ENCODE data around the gene VPS4B.

The VPS4B gene

GRCh38 chr18:63402246-63403162 is 19.8 kb downstream of the VPS4B start:
- H3K27ac ChIP-seq (replicated peaks): no peak overlapping the region
- H3K27me3 ChIP-seq (ENCODE audit: insufficient read depth, poor library complexity, severe bottlenecking): no peaks in the 10 kb centered on the region
- no peak overlapping the region for H3K4me3 ChIP-seq (replicated peaks; ENCODE audit: insufficient read depth, low read length)
- TF ChIP-seq CTCF (IDR thresholded peaks at IDR 0.05; ENCODE audit: insufficient read depth, low read length) (no peak), GABPA (IDR thresholded peaks at IDR 0.05; ENCODE audit: low read depth) (no peak), SPI1 (IDR thresholded peaks at IDR 0.05; ENCODE audit: borderline replicate concordance, low read depth) (no peak), POLR2AphosphoS5 (IDR thresholded peaks at IDR 0.05; ENCODE audit: low read depth) (no peak)
- TF ChIP-seq, protein P1, sequence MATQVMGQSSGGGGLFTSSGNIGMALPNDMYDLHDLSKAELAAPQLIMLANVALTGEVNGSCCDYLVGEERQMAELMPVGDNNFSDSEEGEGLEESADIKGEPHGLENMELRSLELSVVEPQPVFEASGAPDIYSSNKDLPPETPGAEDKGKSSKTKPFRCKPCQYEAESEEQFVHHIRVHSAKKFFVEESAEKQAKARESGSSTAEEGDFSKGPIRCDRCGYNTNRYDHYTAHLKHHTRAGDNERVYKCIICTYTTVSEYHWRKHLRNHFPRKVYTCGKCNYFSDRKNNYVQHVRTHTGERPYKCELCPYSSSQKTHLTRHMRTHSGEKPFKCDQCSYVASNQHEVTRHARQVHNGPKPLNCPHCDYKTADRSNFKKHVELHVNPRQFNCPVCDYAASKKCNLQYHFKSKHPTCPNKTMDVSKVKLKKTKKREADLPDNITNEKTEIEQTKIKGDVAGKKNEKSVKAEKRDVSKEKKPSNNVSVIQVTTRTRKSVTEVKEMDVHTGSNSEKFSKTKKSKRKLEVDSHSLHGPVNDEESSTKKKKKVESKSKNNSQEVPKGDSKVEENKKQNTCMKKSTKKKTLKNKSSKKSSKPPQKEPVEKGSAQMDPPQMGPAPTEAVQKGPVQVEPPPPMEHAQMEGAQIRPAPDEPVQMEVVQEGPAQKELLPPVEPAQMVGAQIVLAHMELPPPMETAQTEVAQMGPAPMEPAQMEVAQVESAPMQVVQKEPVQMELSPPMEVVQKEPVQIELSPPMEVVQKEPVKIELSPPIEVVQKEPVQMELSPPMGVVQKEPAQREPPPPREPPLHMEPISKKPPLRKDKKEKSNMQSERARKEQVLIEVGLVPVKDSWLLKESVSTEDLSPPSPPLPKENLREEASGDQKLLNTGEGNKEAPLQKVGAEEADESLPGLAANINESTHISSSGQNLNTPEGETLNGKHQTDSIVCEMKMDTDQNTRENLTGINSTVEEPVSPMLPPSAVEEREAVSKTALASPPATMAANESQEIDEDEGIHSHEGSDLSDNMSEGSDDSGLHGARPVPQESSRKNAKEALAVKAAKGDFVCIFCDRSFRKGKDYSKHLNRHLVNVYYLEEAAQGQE (IDR thresholded peaks at IDR 0.05; ENCODE audit: insufficient replicate concordance, low read depth): no peak
- DNase-seq (ENCODE audit: low read depth in 1 of 2, low spot score in 1 of 2): no peak

DNA sequence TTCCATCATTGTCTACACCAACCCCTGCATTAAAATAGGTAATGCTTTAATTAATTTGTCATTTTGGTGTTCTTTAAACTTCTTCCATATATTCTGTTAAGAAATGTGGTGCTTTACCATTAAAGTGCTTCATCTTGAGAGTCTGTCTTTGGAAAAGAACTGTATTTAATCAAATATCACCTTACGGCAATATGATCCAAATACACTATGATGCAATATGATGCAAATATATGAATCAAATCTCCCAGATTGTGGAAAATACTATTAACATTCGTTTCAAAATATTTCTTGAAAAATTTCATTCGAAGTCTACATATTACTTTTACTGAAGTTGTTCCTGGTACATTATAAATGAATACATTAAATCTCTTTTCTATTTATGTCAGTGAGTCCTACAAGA is 23.0 kb downstream of the VPS4B start:
- H3K4me3 ChIP-seq (replicated peaks; ENCODE audit: insufficient read depth, low read length): no peak overlapping the region
- TF ChIP-seq, protein P1 (IDR thresholded peaks at IDR 0.05; ENCODE audit: insufficient replicate concordance, low read depth): no peak
- TF ChIP-seq POLR2AphosphoS5 (IDR thresholded peaks at IDR 0.05; ENCODE audit: low read depth) (no peak), SPI1 (IDR thresholded peaks at IDR 0.05; ENCODE audit: borderline replicate concordance, low read depth) (no peak), CTCF (IDR thresholded peaks at IDR 0.05; ENCODE audit: insufficient read depth, low read length) (no peak), GABPA (IDR thresholded peaks at IDR 0.05; ENCODE audit: low read depth) (no peak)
- no peak for DNase-seq (ENCODE audit: low read depth in 1 of 2, low spot score in 1 of 2)
- H3K27me3 ChIP-seq (ENCODE audit: insufficient read depth, poor library complexity, severe bottlenecking): no peaks in the 10 kb centered on the region
- no peak overlapping the region for H3K27ac ChIP-seq (replicated peaks)

- DNase-seq (ENCODE audit: low read depth in 1 of 2, low spot score in 1 of 2): no peak
- H3K4me3 ChIP-seq (replicated peaks; ENCODE audit: insufficient read depth, low read length): no peak overlapping the region
- TF ChIP-seq, protein P1 (IDR thresholded peaks at IDR 0.05; ENCODE audit: insufficient replicate concordance, low read depth): no peak
- TF ChIP-seq SPI1 (IDR thresholded peaks at IDR 0.05; ENCODE audit: borderline replicate concordance, low read depth) (no peak), CTCF (IDR thresholded peaks at IDR 0.05; ENCODE audit: insufficient read depth, low read length) (no peak)
- no peak overlapping the region for H3K27ac ChIP-seq (replicated peaks)
- no peaks in the 10 kb centered on the region for H3K27me3 ChIP-seq (ENCODE audit: insufficient read depth, poor library complexity, severe bottlenecking)
Observed at GRCh38 chr18:63397349-63397748, 24.9 kb downstream of the VPS4B start.
